HCT116 (cell line): ENCODE results near the gene HK3. TPM values are rescaled to one million over a fixed set of nuclear protein-coding genes. Genes with fewer than 3 reads are reported as not detected.

Experiments used
- ATAC-seq: fragments of 200-7000 bp; cut with Tn5 transposase; 2 replicates; pipeline ENCODE4 v1.9.1; 2020; ENCODE audit warnings: mild to moderate bottlenecking, moderate library complexity
- BruUV-seq: library from RNA; stranded (reverse); fragments of 400-500 nt; replicated peaks from 2 replicates; lab custom pipeline; 2021; lab: Mats Ljungman, UMichigan
- CTCF ChIA-PET: fragments of 300-600 bp; sonication (Branson Sonifier 250); formaldehyde crosslinking; loops from one replicate; lab custom pipeline; 2021; ENCODE audit warnings: antibody characterized with exemption; lab: Charles Lee
- POLR2A ChIA-PET: fragments of 300-600, 350-600 bp; sonication (Branson Sonifier 250); formaldehyde crosslinking; loops from one replicate; lab custom pipeline; 2021; ENCODE audit warnings: antibody characterized with exemption; lab: Charles Lee
- RAD21 ChIA-PET, 2 experiments: fragments of 300-600 bp; sonication (Branson Sonifier 250); formaldehyde crosslinking; loops; one replicate each; lab custom pipeline; 2023; ENCODE audit warnings: low total read pairs in 2 of 2; ENCODE audit not compliant: uncharacterized antibody in 2 of 2, unreplicated experiment in 2 of 2, low non-redundant PET in 1 of 2; lab: Charles Lee
- DNase-seq: peaks from one replicate; pipeline ENCODE4 v3.0.0-alpha.2; 2010; ENCODE audit warnings: low read depth, low spot score
- H2AFZ ChIP-seq: fragments of 200-600 bp; shearing (Covaris generic), sonication (generic); 2 replicates; pipeline ENCODE4 v1.6.1; 2017; ENCODE audit warnings: low read depth, mixed run types, mixed read lengths, antibody characterized with exemption, low read length; ENCODE audit not compliant: poor library complexity, severe bottlenecking
- H3K27ac ChIP-seq: 2 replicates; pipeline ENCODE4 v1.5.1; 2012; ENCODE audit warnings: low read depth, low read length
- H3K27me3 ChIP-seq: fragments of 200-600 bp; sonication (generic); 2 replicates; pipeline ENCODE4 v1.6.1; 2016; ENCODE audit warnings: mixed run types, low read length, mixed read lengths; ENCODE audit not compliant: insufficient read depth
- H3K36me3 ChIP-seq, 2 experiments: fragments of 200-500 bp in 1 of 2; fragments of 200-600 bp in 1 of 2; sonication (Bioruptor generic) in 1 of 2; sonication (generic) in 1 of 2; 2 replicates each; pipeline versions ENCODE4 v1.5.1 to v1.6.1; 2014 to 2016; ENCODE audit warnings: low read length in 2 of 2, inconsistent platforms in 1 of 2, mixed read lengths in 1 of 2, mixed run types in 1 of 2; ENCODE audit not compliant: insufficient read depth in 2 of 2, control insufficient read depth in 1 of 2
- H3K4me1 ChIP-seq, 2 experiments: fragments of 200-600 bp in 1 of 2; sonication (generic) in 1 of 2; 2 replicates each; pipeline versions ENCODE4 v1.5.1 to v1.6.1; 2012 to 2017; ENCODE audit warnings: low read length in 2 of 2, inconsistent platforms in 1 of 2, mild to moderate bottlenecking in 1 of 2, mixed read lengths in 1 of 2, mixed run types in 1 of 2, moderate library complexity in 1 of 2; ENCODE audit not compliant: insufficient read depth in 2 of 2, control insufficient read depth in 1 of 2
- H3K4me2 ChIP-seq: fragments of 200-600 bp; sonication (generic); 2 replicates; pipeline ENCODE4 v1.6.1; 2017; ENCODE audit warnings: mixed run types, low read length, mixed read lengths
- H3K4me3 ChIP-seq, 2 experiments: fragments of 200-600 bp in 1 of 2; sonication (generic) in 1 of 2; replicated peaks in 1 of 2; 2 replicates each; pipeline ENCODE4 v1.5.1; 2011 to 2016; ENCODE audit warnings: low read length in 2 of 2, control low read depth in 1 of 2, low read depth in 1 of 2, mild to moderate bottlenecking in 1 of 2, mixed read lengths in 1 of 2, mixed run types in 1 of 2
- H3K79me2 ChIP-seq: fragments of 200-600 bp; sonication (generic); 2 replicates; pipeline ENCODE4 v1.6.1; 2017; ENCODE audit warnings: mild to moderate bottlenecking, mixed run types, low read length, moderate library complexity, mixed read lengths; ENCODE audit not compliant: insufficient read depth
- H3K9ac ChIP-seq: fragments of 200-600 bp; sonication (generic); 2 replicates; pipeline ENCODE4 v1.6.1; 2016; ENCODE audit warnings: low read length, mixed read lengths
- H3K9me2 ChIP-seq: fragments of 200-600 bp; sonication (generic), shearing (Covaris generic); 2 replicates; pipeline ENCODE4 v1.6.1; 2017; ENCODE audit warnings: mixed run types, mild to moderate bottlenecking, moderate library complexity; ENCODE audit not compliant: insufficient read depth
- H3K9me3 ChIP-seq, 2 experiments: fragments of 200-500 bp in 1 of 2; fragments of 200-600 bp in 1 of 2; sonication (Bioruptor generic) in 1 of 2; sonication (generic) in 1 of 2; 2 replicates each; pipeline ENCODE4 v1.6.1; 2014 to 2017; ENCODE audit warnings: low read length in 2 of 2, mixed read lengths in 2 of 2, inconsistent platforms in 1 of 2, low read depth in 1 of 2, mild to moderate bottlenecking in 1 of 2, mixed run types in 1 of 2, moderate library complexity in 1 of 2; ENCODE audit not compliant: control insufficient read depth in 1 of 2, insufficient read depth in 1 of 2
- H4K20me1 ChIP-seq: fragments of 200-600 bp; sonication (generic), shearing (Covaris generic); 2 replicates; pipeline ENCODE4 v1.6.1; 2017; ENCODE audit warnings: mixed run types, mild to moderate bottlenecking, moderate library complexity; ENCODE audit not compliant: insufficient read depth
- ATF3 ChIP-seq: IDR thresholded peaks from 2 replicates; pipeline ENCODE4 v1.6.1; 2012
- EGR1 ChIP-seq: IDR thresholded peaks from 2 replicates; pipeline ENCODE4 v1.6.1; 2012; ENCODE audit warnings: low read depth
- ELF1 ChIP-seq: IDR thresholded peaks from 2 replicates; pipeline ENCODE4 v1.6.1; 2012; ENCODE audit warnings: low read depth, borderline replicate concordance
- EZH2phosphoT487 ChIP-seq: fragments of 200-600 bp; IDR thresholded peaks from 2 replicates; pipeline ENCODE4 v1.6.1; 2018; ENCODE audit warnings: antibody characterized with exemption, borderline replicate concordance
- FOSL1 ChIP-seq: IDR thresholded peaks from 2 replicates; pipeline ENCODE4 v1.6.1; 2012; ENCODE audit warnings: low read depth
- SP1 ChIP-seq: IDR thresholded peaks from 2 replicates; pipeline ENCODE4 v1.6.1; 2012; ENCODE audit warnings: low read depth
- SRF ChIP-seq: IDR thresholded peaks from 2 replicates; pipeline ENCODE4 v1.6.1; 2012; ENCODE audit warnings: low read depth
- YY1 ChIP-seq: IDR thresholded peaks from 2 replicates; pipeline ENCODE4 v1.6.1; 2011; ENCODE audit warnings: low read length, low read depth, moderate library complexity, mild to moderate bottlenecking; ENCODE audit not compliant: insufficient replicate concordance; ENCODE audit errors: extremely low read depth
- ZBTB33 ChIP-seq: IDR thresholded peaks from 2 replicates; pipeline ENCODE4 v1.6.1; 2011; ENCODE audit warnings: mild to moderate bottlenecking, low read length, moderate library complexity; ENCODE audit not compliant: insufficient replicate concordance; ENCODE audit errors: extremely low read depth
- ZFX ChIP-seq: fragments of 450-650 bp; IDR thresholded peaks from 2 replicates; pipeline ENCODE4 v1.6.1; 2017
- intact Hi-C: fragments of 100-400 bp; cut with micrococcal nuclease; formaldehyde crosslinking; loops from 2 replicates; pipeline ENCODE4 v1.10.0; 2022
- total RNA-seq: library from RNA; stranded (reverse); gene quantifications from one replicate; pipeline ENCODE4 v1.2.1, GENCODE V29; 2021; ENCODE audit not compliant: unreplicated experiment
- TF ChIP-seq, protein P1 (sequence below): IDR thresholded peaks from 2 replicates; pipeline ENCODE4 v1.6.1; 2012
- TF ChIP-seq, protein P2 (sequence below): IDR thresholded peaks from 2 replicates; pipeline ENCODE4 v1.6.1; 2012; ENCODE audit warnings: low read depth

HK3 gene
- total RNA-seq, 1 experiment from 2014 or later: 0.30 TPM

GRCh38 chr5:176927562-176927961, 28.4 kb upstream of the HK3 start:
- Histone ChIP-seq H3K9me2 (no peaks in the 10 kb centered on the region), H3K4me1 (no peaks in the 10 kb centered on the region), H3K79me2 (no peaks in the 10 kb centered on the region; the same call in 1 of the 2 replicates), H4K20me1 (no peaks in the 10 kb centered on the region), H3K9me3 (no peaks in the 10 kb centered on the region), H3K27me3 (no peaks in the 10 kb centered on the region), H2AFZ (no peak overlapping the region), H3K4me2 (no peak overlapping the region), H3K4me3 (no peak overlapping the region), H3K9ac (no peak overlapping the region)
- RAD21 ChIA-PET: no interaction called here
- POLR2A ChIA-PET: no interaction called here
- no peak for ATAC-seq
- BruUV-seq: no TSS peak
- CTCF ChIA-PET: no interaction called here
- intact Hi-C loops: no loop called here
- TF ChIP-seq ZBTB33 (no peak), SRF (no peak), ZFX (no peak), SP1 (no peak), FOSL1 (no peak), ELF1 (no peak), EGR1 (no peak), EZH2phosphoT487 (no peak), ATF3 (no peak), YY1 (no peak)
- TF ChIP-seq, protein P1, sequence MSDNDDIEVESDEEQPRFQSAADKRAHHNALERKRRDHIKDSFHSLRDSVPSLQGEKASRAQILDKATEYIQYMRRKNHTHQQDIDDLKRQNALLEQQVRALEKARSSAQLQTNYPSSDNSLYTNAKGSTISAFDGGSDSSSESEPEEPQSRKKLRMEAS: no peak
- TF ChIP-seq, protein P2, sequence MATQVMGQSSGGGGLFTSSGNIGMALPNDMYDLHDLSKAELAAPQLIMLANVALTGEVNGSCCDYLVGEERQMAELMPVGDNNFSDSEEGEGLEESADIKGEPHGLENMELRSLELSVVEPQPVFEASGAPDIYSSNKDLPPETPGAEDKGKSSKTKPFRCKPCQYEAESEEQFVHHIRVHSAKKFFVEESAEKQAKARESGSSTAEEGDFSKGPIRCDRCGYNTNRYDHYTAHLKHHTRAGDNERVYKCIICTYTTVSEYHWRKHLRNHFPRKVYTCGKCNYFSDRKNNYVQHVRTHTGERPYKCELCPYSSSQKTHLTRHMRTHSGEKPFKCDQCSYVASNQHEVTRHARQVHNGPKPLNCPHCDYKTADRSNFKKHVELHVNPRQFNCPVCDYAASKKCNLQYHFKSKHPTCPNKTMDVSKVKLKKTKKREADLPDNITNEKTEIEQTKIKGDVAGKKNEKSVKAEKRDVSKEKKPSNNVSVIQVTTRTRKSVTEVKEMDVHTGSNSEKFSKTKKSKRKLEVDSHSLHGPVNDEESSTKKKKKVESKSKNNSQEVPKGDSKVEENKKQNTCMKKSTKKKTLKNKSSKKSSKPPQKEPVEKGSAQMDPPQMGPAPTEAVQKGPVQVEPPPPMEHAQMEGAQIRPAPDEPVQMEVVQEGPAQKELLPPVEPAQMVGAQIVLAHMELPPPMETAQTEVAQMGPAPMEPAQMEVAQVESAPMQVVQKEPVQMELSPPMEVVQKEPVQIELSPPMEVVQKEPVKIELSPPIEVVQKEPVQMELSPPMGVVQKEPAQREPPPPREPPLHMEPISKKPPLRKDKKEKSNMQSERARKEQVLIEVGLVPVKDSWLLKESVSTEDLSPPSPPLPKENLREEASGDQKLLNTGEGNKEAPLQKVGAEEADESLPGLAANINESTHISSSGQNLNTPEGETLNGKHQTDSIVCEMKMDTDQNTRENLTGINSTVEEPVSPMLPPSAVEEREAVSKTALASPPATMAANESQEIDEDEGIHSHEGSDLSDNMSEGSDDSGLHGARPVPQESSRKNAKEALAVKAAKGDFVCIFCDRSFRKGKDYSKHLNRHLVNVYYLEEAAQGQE: no peak
- TF ChIP-seq, all 23 proteins: peak for 0
- H3K27ac ChIP-seq: no peak overlapping the region
- H3K36me3 ChIP-seq: 0 out of 4 replicates have a peak, but pooled peaks cover 0 to 3% of the 10 kb centered on the region in 2 experiments
- no peak for DNase-seq
